GM23338 (cell line): ENCODE results near the gene PGS1. TPM values are rescaled to one million over a fixed set of nuclear protein-coding genes. Genes with fewer than 3 reads are reported as not detected.

ENCODE experiments used
- ATAC-seq: fragments of 200-7000 bp; cut with Tn5 transposase; 3 replicates; pipeline ENCODE4 v1.9.1; 2020
- DNase-seq: peaks from one replicate; pipeline ENCODE4 v3.0.0-alpha.2; 2015; ENCODE audit warnings: low spot score
- H2AFZ ChIP-seq: fragments of 200-600 bp; sonication (generic); 2 replicates; pipeline ENCODE4 v1.8.0; 2016; ENCODE audit warnings: antibody characterized with exemption, mild to moderate bottlenecking, moderate library complexity
- H3F3A ChIP-seq: fragments of 200-600 bp; sonication (generic); replicated peaks from 2 replicates; pipeline ENCODE4 v1.8.0; 2017; ENCODE audit warnings: antibody characterized with exemption, mixed run types, low read depth
- H3K27ac ChIP-seq: fragments of 200-600 bp; sonication (generic); 2 replicates; pipeline ENCODE4 v1.6.1; 2016; ENCODE audit warnings: low read depth
- H3K27me3 ChIP-seq: fragments of 200-600 bp; sonication (generic); 2 replicates; pipeline ENCODE4 v1.8.0; 2016; ENCODE audit warnings: mild to moderate bottlenecking, mixed run types, moderate library complexity; ENCODE audit not compliant: insufficient read depth
- H3K36me3 ChIP-seq: fragments of 200-600 bp; sonication (generic); 2 replicates; pipeline ENCODE4 v1.8.0; 2016; ENCODE audit warnings: mild to moderate bottlenecking; ENCODE audit not compliant: insufficient read depth
- H3K4me1 ChIP-seq: fragments of 200-600 bp; sonication (generic); 2 replicates; pipeline ENCODE4 v1.8.0; 2016; ENCODE audit warnings: mild to moderate bottlenecking, moderate library complexity; ENCODE audit not compliant: insufficient read depth
- H3K4me2 ChIP-seq: fragments of 200-600 bp; sonication (generic); 2 replicates; pipeline ENCODE4 v1.7.1; 2017; ENCODE audit warnings: mixed run types
- H3K4me3 ChIP-seq: fragments of 200-600 bp; sonication (generic); 2 replicates; pipeline ENCODE4 v1.6.1; 2016; ENCODE audit warnings: mixed run types
- H3K79me2 ChIP-seq: fragments of 200-600 bp; sonication (generic); replicated peaks from 2 replicates; pipeline ENCODE4 v1.8.0; 2017; ENCODE audit warnings: mild to moderate bottlenecking; ENCODE audit not compliant: insufficient read depth
- H3K9me2 ChIP-seq: fragments of 200-600 bp; sonication (generic); 2 replicates; pipeline ENCODE4 v1.8.0; 2017; ENCODE audit not compliant: insufficient read depth
- H4K20me1 ChIP-seq: fragments of 200-600 bp; sonication (generic); replicated peaks from 2 replicates; pipeline ENCODE4 v1.8.0; 2017; ENCODE audit warnings: mild to moderate bottlenecking; ENCODE audit not compliant: insufficient read depth
- H3K27ac Mint-ChIP-seq: 2 replicates; pipeline ENCODE4 v1.8.0; 2020; ENCODE audit warnings: inconsistent platforms, mild to moderate bottlenecking, moderate library complexity, mixed read lengths
- H3K27me3 Mint-ChIP-seq: 3 replicates; pipeline ENCODE4 v1.8.0; 2022; ENCODE audit warnings: low read depth, mild to moderate bottlenecking, moderate library complexity, mixed read lengths, inconsistent platforms; ENCODE audit not compliant: insufficient read depth, poor library complexity
- H3K36me3 Mint-ChIP-seq: 3 replicates; pipeline ENCODE4 v1.8.0; 2021; ENCODE audit warnings: low read depth, mild to moderate bottlenecking, inconsistent platforms, moderate library complexity, mixed read lengths
- H3K4me1 Mint-ChIP-seq: 3 replicates; pipeline ENCODE4 v1.8.0; 2020; ENCODE audit warnings: mild to moderate bottlenecking, inconsistent platforms, mixed read lengths
- H3K4me3 Mint-ChIP-seq: 3 replicates; pipeline ENCODE4 v1.8.0; 2021; ENCODE audit warnings: moderate library complexity, mild to moderate bottlenecking, inconsistent platforms, mixed read lengths
- H3K9me3 Mint-ChIP-seq: 3 replicates; pipeline ENCODE4 v1.8.0; 2020; ENCODE audit warnings: moderate library complexity, mild to moderate bottlenecking, inconsistent platforms, mixed read lengths
- EZH2 ChIP-seq: fragments of 200-600 bp; sonication (generic); IDR thresholded peaks from one replicate; pipeline ENCODE4 v1.8.0; 2017; ENCODE audit warnings: antibody characterized with exemption, mild to moderate bottlenecking, low read depth; ENCODE audit not compliant: unreplicated experiment
- EZH2phosphoT487 ChIP-seq: fragments of 200-600 bp; sonication (generic); IDR thresholded peaks from one replicate; pipeline ENCODE4 v1.8.1; 2018; ENCODE audit warnings: antibody characterized with exemption; ENCODE audit not compliant: unreplicated experiment
- REST ChIP-seq: IDR thresholded peaks from one replicate; pipeline ENCODE4 v1.6.1; 2018; ENCODE audit warnings: antibody characterized with exemption; ENCODE audit not compliant: unreplicated experiment
- STAT1 ChIP-seq: IDR thresholded peaks from one replicate; pipeline ENCODE4 v1.6.1; 2016; ENCODE audit warnings: antibody characterized with exemption; ENCODE audit not compliant: unreplicated experiment
- ZNF114 ChIP-seq: fragments of 250-450 bp; sonication (Bioruptor Pico); IDR thresholded peaks from 2 replicates; pipeline ENCODE4 v1.5.0; 2020; ENCODE audit warnings: mild to moderate bottlenecking, moderate library complexity
- ZNF331 ChIP-seq: fragments of 250-450 bp; sonication (Bioruptor Pico); IDR thresholded peaks from 2 replicates; pipeline ENCODE4 v1.5.0; 2020; ENCODE audit warnings: low read depth, mild to moderate bottlenecking, moderate library complexity
- polyA plus RNA-seq: library from polyadenylated mRNA; unstranded; fragments of >200 nt; fragmentation: Nextera tagmentation; extraction: Ambion mirVana; gene quantifications from 2 replicates; pipeline ENCODE4 v1.2.1, GENCODE V29; 2016
- total RNA-seq: library from RNA; depleted of rRNA; stranded (reverse); fragments of >200 nt; shearing (Covaris generic); gene quantifications from 2 replicates; pipeline ENCODE4 v1.2.3, GENCODE V29; 2014
- TF ChIP-seq, protein P1 (sequence below): fragments of 250-450 bp; sonication (Bioruptor Pico); IDR thresholded peaks from 2 replicates; pipeline ENCODE4 v1.5.0; 2020; ENCODE audit warnings: mild to moderate bottlenecking, moderate library complexity
- TF ChIP-seq, protein P2 (sequence below): IDR thresholded peaks from 2 replicates; pipeline ENCODE4 v1.6.1; 2016; ENCODE audit warnings: antibody characterized with exemption

Gene PGS1
- total and polyA plus RNA-seq, 2 experiments from 2014 or later: 43.9 to 67.1 TPM

- Histone ChIP-seq H3K9me2 (no peaks in the 10 kb centered on the region), H3K4me3 (peak overlapping the region; percentile 39), H3K27me3 (peaks cover 34% of the 10 kb centered on the region), H3K4me1 (peaks cover 62% of the 10 kb centered on the region), H3K79me2 (peaks cover 34% of the 10 kb centered on the region), H4K20me1 (peaks cover 28% of the 10 kb centered on the region), H3F3A (peaks cover 54% of the 10 kb centered on the region), H3K27ac (no peak overlapping the region), H3K4me2 (peak overlapping the region; percentile 76), H2AFZ (no peak overlapping the region), H3K36me3 (peaks cover 12% of the 10 kb centered on the region; the same call in 1 of the 2 replicates)
- DNase-seq (no peak), ATAC-seq (no peak)
- H3K9me3 Mint-ChIP-seq: 0 out of 3 replicates have a peak, but pooled peaks cover 2% of the 10 kb centered on the region
- H3K36me3 Mint-ChIP-seq: peaks cover 39% of the 10 kb centered on the region
- H3K4me1 Mint-ChIP-seq: peaks cover 67% of the 10 kb centered on the region
- peak overlapping the region; percentile 54; the same call in 1 of the 2 replicates for H3K27ac Mint-ChIP-seq
- TF ChIP-seq ZNF114 (CRISPR knock-in tag) (no peak), ZNF331 (no peak), REST (no peak), EZH2 (no peak), STAT1 (no peak), EZH2phosphoT487 (no peak)
- TF ChIP-seq, protein P1, sequence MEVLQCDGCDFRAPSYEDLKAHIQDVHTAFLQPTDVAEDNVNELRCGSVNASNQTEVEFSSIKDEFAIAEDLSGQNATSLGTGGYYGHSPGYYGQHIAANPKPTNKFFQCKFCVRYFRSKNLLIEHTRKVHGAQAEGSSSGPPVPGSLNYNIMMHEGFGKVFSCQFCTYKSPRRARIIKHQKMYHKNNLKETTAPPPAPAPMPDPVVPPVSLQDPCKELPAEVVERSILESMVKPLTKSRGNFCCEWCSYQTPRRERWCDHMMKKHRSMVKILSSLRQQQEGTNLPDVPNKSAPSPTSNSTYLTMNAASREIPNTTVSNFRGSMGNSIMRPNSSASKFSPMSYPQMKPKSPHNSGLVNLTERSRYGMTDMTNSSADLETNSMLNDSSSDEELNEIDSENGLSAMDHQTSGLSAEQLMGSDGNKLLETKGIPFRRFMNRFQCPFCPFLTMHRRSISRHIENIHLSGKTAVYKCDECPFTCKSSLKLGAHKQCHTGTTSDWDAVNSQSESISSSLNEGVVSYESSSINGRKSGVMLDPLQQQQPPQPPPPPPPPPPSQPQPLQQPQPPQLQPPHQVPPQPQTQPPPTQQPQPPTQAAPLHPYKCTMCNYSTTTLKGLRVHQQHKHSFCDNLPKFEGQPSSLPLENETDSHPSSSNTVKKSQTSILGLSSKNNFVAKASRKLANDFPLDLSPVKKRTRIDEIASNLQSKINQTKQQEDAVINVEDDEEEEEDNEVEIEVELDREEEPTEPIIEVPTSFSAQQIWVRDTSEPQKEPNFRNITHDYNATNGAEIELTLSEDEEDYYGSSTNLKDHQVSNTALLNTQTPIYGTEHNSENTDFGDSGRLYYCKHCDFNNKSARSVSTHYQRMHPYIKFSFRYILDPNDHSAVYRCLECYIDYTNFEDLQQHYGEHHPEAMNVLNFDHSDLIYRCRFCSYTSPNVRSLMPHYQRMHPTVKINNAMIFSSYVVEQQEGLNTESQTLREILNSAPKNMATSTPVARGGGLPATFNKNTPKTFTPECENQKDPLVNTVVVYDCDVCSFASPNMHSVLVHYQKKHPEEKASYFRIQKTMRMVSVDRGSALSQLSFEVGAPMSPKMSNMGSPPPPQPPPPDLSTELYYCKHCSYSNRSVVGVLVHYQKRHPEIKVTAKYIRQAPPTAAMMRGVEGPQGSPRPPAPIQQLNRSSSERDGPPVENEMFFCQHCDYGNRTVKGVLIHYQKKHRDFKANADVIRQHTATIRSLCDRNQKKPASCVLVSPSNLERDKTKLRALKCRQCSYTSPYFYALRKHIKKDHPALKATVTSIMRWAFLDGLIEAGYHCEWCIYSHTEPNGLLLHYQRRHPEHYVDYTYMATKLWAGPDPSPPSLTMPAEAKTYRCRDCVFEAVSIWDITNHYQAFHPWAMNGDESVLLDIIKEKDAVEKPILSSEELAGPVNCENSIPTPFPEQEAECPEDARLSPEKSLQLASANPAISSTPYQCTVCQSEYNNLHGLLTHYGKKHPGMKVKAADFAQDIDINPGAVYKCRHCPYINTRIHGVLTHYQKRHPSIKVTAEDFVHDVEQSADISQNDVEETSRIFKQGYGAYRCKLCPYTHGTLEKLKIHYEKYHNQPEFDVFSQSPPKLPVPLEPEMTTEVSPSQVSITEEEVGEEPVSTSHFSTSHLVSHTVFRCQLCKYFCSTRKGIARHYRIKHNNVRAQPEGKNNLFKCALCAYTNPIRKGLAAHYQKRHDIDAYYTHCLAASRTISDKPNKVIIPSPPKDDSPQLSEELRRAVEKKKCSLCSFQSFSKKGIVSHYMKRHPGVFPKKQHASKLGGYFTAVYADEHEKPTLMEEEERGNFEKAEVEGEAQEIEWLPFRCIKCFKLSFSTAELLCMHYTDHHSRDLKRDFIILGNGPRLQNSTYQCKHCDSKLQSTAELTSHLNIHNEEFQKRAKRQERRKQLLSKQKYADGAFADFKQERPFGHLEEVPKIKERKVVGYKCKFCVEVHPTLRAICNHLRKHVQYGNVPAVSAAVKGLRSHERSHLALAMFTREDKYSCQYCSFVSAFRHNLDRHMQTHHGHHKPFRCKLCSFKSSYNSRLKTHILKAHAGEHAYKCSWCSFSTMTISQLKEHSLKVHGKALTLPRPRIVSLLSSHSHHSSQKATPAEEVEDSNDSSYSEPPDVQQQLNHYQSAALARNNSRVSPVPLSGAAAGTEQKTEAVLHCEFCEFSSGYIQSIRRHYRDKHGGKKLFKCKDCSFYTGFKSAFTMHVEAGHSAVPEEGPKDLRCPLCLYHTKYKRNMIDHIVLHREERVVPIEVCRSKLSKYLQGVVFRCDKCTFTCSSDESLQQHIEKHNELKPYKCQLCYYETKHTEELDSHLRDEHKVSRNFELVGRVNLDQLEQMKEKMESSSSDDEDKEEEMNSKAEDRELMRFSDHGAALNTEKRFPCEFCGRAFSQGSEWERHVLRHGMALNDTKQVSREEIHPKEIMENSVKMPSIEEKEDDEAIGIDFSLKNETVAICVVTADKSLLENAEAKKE (CRISPR knock-in tag): no peak
- TF ChIP-seq, protein P2, sequence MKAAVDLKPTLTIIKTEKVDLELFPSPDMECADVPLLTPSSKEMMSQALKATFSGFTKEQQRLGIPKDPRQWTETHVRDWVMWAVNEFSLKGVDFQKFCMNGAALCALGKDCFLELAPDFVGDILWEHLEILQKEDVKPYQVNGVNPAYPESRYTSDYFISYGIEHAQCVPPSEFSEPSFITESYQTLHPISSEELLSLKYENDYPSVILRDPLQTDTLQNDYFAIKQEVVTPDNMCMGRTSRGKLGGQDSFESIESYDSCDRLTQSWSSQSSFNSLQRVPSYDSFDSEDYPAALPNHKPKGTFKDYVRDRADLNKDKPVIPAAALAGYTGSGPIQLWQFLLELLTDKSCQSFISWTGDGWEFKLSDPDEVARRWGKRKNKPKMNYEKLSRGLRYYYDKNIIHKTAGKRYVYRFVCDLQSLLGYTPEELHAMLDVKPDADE: no peak
- H3K4me3 Mint-ChIP-seq: peak overlapping the region; percentile 76; the same call in 1 of the 3 replicates
- H3K27me3 Mint-ChIP-seq: peaks cover 36% of the 10 kb centered on the region
Observed at GRCh38 chr17:78355045-78355641, 23.3 kb upstream of the PGS1 start.
